ENCODE data around the gene FOSL1. TPM values are rescaled to one million over a fixed set of nuclear protein-coding genes. Genes with fewer than 3 reads are reported as not detected.
"Not testable (repeated sequence)": the region's sequence is repeated elsewhere in the genome, so short reads cannot be mapped to it uniquely, and the experiment has no call there.

The FOSL1 gene
- total RNA-seq, 1 donor from 2014 or later = 2.6 TPM

DNA sequence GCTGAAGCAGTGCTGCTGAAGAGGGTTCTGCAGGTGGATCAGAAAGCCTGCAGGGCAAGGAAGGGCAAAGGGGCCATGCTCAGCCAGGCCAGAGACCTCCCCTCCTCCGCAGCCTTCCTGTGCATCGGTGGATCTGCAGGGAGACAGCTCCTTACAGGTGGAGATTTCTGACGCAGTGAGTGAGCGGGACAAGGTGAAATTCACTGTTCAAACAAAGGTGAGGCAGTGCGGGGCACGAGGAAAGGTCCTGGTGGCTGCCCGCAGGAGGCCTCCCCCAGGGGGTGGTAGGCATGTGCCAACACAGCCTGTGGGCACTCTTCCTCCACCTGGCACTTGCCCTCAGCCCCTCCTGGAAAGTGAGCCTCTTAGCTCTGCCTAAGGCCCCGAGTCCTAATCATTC lies 50.8 kb downstream of the FOSL1 start:
- TF ChIP-seq, protein P1, sequence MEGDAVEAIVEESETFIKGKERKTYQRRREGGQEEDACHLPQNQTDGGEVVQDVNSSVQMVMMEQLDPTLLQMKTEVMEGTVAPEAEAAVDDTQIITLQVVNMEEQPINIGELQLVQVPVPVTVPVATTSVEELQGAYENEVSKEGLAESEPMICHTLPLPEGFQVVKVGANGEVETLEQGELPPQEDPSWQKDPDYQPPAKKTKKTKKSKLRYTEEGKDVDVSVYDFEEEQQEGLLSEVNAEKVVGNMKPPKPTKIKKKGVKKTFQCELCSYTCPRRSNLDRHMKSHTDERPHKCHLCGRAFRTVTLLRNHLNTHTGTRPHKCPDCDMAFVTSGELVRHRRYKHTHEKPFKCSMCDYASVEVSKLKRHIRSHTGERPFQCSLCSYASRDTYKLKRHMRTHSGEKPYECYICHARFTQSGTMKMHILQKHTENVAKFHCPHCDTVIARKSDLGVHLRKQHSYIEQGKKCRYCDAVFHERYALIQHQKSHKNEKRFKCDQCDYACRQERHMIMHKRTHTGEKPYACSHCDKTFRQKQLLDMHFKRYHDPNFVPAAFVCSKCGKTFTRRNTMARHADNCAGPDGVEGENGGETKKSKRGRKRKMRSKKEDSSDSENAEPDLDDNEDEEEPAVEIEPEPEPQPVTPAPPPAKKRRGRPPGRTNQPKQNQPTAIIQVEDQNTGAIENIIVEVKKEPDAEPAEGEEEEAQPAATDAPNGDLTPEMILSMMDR (IDR thresholded peaks at IDR 0.05; ENCODE audit: insufficient read depth, low read length, severe bottlenecking) = no peak
- H3K27me3 ChIP-seq (ENCODE audit: control insufficient read depth, insufficient read depth, low read length) = no peaks in the 10 kb centered on the region
- H3K36me3 ChIP-seq (ENCODE audit: control insufficient read depth, insufficient read depth, low read length) = peaks cover 15% of the 10 kb centered on the region
- no peak for DNase-seq (ENCODE audit: low read depth)
- no peak for FAIRE-seq
- no peak overlapping the region for H3K4me3 ChIP-seq (ENCODE audit: low read depth, low read length)

DNA sequence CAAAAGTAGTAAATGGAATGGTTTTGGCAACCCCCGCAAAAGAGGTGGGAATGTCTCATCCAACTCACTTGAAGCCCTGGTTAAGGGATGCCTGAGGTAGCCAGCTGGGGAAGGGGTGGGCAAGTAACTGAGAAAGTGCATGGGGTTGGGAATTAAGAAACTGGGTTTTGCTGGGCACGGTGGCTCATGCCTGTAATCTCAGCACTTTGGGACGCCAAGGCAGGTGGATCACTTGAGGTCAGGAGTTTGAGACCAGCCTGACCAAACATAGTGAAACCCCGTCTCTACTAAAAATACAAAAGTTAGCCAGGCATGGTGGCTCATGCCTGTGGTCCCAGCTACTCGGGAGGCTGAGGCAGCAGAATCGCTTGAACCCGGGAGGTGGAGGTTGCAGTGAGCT lies 51.5 kb downstream of the FOSL1 start:
- H3K36me3 ChIP-seq (ENCODE audit: control insufficient read depth, insufficient read depth, low read length) = peaks cover 10% of the 10 kb centered on the region
- H3K4me3 ChIP-seq (ENCODE audit: low read depth, low read length); DNase-seq (ENCODE audit: low read depth); H3K27me3 ChIP-seq (ENCODE audit: control insufficient read depth, insufficient read depth, low read length); FAIRE-seq: not testable (repeated sequence)

- H3K36me3 ChIP-seq (ENCODE audit: control insufficient read depth, insufficient read depth, low read length) = peaks cover 2% of the 10 kb centered on the region
- FAIRE-seq = no peak
- TF ChIP-seq, protein P1 (IDR thresholded peaks at IDR 0.05; ENCODE audit: insufficient read depth, low read length, severe bottlenecking) = no peak
Measured at GRCh38 chr11:65847746-65848145, 52.4 kb downstream of the FOSL1 start.

DNA sequence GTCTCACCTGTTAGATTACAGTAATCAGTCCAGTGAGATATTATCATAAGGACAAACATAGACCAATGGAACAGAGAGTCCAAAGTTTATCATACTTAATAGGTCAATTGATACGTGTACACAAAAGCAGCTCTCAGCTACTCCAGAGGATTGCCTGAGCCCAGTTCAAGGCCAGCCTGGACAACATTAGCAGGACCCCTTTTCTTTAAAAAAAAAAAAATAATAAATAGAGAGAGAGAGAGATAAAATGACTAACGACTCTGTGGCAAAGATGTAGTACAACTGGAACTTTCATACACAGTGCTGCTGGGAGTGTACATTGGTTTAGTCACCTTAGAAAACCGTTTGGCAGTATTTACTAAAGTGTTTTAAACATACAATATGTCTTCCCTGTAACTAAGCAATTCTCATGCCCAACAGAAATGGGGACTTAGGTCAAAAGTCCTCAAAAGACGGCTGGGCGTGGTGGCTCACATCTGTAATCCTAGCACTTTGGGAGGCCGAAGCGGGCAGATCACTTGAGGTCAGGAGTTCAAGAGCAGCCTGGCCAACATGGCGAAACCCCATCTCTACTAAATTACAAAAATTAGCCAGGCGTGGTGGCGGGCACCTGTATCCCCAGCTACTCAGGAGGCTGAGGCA lies 55.8 kb downstream of the FOSL1 start:
- FAIRE-seq = no peak
- Histone ChIP-seq H3K36me3 (ENCODE audit: control insufficient read depth, insufficient read depth, low read length) (no peaks in the 10 kb centered on the region), H3K4me3 (ENCODE audit: low read depth, low read length) (no peak overlapping the region), H3K27me3 (ENCODE audit: control insufficient read depth, insufficient read depth, low read length) (no peaks in the 10 kb centered on the region)
- TF ChIP-seq, protein P1 (IDR thresholded peaks at IDR 0.05; ENCODE audit: insufficient read depth, low read length, severe bottlenecking) = no peak
- no peak for DNase-seq (ENCODE audit: low read depth)

More at GRCh38 chr11:65847746-65848145, 52.4 kb downstream of the FOSL1 start:
- no peaks in the 10 kb centered on the region for H3K27me3 ChIP-seq (ENCODE audit: control insufficient read depth, insufficient read depth, low read length)
- no peak for DNase-seq (ENCODE audit: low read depth)
- no peak overlapping the region for H3K4me3 ChIP-seq (ENCODE audit: low read depth, low read length)

GRCh38 chr11:65843811-65844210 lies 56.4 kb downstream of the FOSL1 start:
- FAIRE-seq (no peak), DNase-seq (ENCODE audit: low read depth) (no peak)

DNA sequence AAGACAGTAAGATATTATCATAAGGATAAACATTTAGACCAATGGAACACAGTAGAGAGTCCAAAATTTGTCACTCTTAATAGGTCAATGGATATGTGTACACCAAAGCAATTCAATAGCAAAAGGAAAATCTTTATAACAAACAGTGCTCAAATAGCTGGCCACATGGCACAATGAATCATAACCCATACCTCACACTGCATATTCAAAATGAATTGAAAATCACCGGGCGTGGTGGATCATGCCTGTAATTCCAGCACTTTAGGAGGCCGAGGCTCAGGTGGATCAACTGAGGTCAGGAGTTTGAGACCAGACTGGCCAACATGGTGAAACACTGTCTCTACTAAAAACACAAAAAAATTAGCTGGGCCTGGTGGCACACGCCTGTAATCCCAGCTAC lies 58.0 kb downstream of the FOSL1 start:
- FAIRE-seq = no peak
- TF ChIP-seq, protein P1 (IDR thresholded peaks at IDR 0.05; ENCODE audit: insufficient read depth, low read length, severe bottlenecking) = no peak
- no peak overlapping the region for H3K4me3 ChIP-seq (ENCODE audit: low read depth, low read length)
- DNase-seq (ENCODE audit: low read depth) = no peak
- H3K36me3 ChIP-seq (ENCODE audit: control insufficient read depth, insufficient read depth, low read length) = no peaks in the 10 kb centered on the region
- no peaks in the 10 kb centered on the region for H3K27me3 ChIP-seq (ENCODE audit: control insufficient read depth, insufficient read depth, low read length)

More at GRCh38 chr11:65843811-65844210, 56.4 kb downstream of the FOSL1 start:
- Histone ChIP-seq H3K4me3 (ENCODE audit: low read depth, low read length) (no peak overlapping the region), H3K27me3 (ENCODE audit: control insufficient read depth, insufficient read depth, low read length) (no peaks in the 10 kb centered on the region), H3K36me3 (ENCODE audit: control insufficient read depth, insufficient read depth, low read length) (no peaks in the 10 kb centered on the region)
- TF ChIP-seq, protein P1 (IDR thresholded peaks at IDR 0.05; ENCODE audit: insufficient read depth, low read length, severe bottlenecking) = no peak

Other genes with a start within 250 kb of the FOSL1 start
- 9.5 and 15.2 TPM in 2 replicates for gene RELA, start 237.5 kb downstream of the FOSL1 start, total RNA-seq
- 34.8 and 37.6 TPM in 2 replicates for gene KAT5, start 188.1 kb downstream of the FOSL1 start, total RNA-seq
- 19.8 and 21.1 TPM in 2 replicates for gene RNASEH2C, start 179.6 kb downstream of the FOSL1 start, total RNA-seq
- gene AP5B1, start 119.4 kb downstream of the FOSL1 start, total RNA-seq = 6.1 and 8.4 TPM in 2 replicates
- 6.3 and 17.8 TPM in 2 replicates for gene OVOL1, start 113.3 kb downstream of the FOSL1 start, total RNA-seq
- gene SNX32, start 66.4 kb downstream of the FOSL1 start, total RNA-seq = under 0.01 TPM in 1 of 2 replicates, not detected in the other
- gene CFL1, start 42.2 kb downstream of the FOSL1 start, total RNA-seq = 764 and 971 TPM in 2 replicates
- gene MUS81, start 40.0 kb downstream of the FOSL1 start, total RNA-seq = 58.4 and 63.8 TPM in 2 replicates
- gene EFEMP2, start 27.6 kb downstream of the FOSL1 start, total RNA-seq = 2.9 and 5.6 TPM in 2 replicates
- not detected in 2 replicates for gene CTSW, start 20.6 kb downstream of the FOSL1 start, total RNA-seq
- 103 and 157 TPM in 2 replicates for gene FIBP, start 11.9 kb downstream of the FOSL1 start, total RNA-seq
- gene CCDC85B, start 9.7 kb downstream of the FOSL1 start, total RNA-seq = 19.6 and 29.7 TPM in 2 replicates
- gene C11orf68, start 18.7 kb upstream of the FOSL1 start, total RNA-seq = 8.4 and 12.9 TPM in 2 replicates
- gene DRAP1, start 19.0 kb upstream of the FOSL1 start, total RNA-seq = 176 and 429 TPM in 2 replicates
- under 0.01 TPM in 1 of 2 replicates, not detected in the other for gene TSGA10IP, start 45.1 kb upstream of the FOSL1 start, total RNA-seq
- gene SART1, start 61.3 kb upstream of the FOSL1 start, total RNA-seq = 32.4 and 51.7 TPM in 2 replicates
- 39.7 and 44.5 TPM in 2 replicates for gene EIF1AD, start 101.8 kb upstream of the FOSL1 start, total RNA-seq
- 8.4 and 14.0 TPM in 2 replicates for gene BANF1, start 102.1 kb upstream of the FOSL1 start, total RNA-seq
- gene CST6, start 111.6 kb upstream of the FOSL1 start, total RNA-seq = 3.9 and 4.4 TPM in 2 replicates
- 0.26 TPM in 1 of 2 replicates, not detected in the other for gene CATSPER1, start 126.1 kb upstream of the FOSL1 start, total RNA-seq
- not detected in 2 replicates for gene GAL3ST3, start 148.8 kb upstream of the FOSL1 start, total RNA-seq
- gene SF3B2, start 152.0 kb upstream of the FOSL1 start, total RNA-seq = 88.2 and 91.0 TPM in 2 replicates
- gene PACS1, start 169.9 kb upstream of the FOSL1 start, total RNA-seq = 6.8 and 7.0 TPM in 2 replicates

Data from bronchial epithelial cell (primary cell).